ENCODE measurements around the gene SHLD1.

DNA sequence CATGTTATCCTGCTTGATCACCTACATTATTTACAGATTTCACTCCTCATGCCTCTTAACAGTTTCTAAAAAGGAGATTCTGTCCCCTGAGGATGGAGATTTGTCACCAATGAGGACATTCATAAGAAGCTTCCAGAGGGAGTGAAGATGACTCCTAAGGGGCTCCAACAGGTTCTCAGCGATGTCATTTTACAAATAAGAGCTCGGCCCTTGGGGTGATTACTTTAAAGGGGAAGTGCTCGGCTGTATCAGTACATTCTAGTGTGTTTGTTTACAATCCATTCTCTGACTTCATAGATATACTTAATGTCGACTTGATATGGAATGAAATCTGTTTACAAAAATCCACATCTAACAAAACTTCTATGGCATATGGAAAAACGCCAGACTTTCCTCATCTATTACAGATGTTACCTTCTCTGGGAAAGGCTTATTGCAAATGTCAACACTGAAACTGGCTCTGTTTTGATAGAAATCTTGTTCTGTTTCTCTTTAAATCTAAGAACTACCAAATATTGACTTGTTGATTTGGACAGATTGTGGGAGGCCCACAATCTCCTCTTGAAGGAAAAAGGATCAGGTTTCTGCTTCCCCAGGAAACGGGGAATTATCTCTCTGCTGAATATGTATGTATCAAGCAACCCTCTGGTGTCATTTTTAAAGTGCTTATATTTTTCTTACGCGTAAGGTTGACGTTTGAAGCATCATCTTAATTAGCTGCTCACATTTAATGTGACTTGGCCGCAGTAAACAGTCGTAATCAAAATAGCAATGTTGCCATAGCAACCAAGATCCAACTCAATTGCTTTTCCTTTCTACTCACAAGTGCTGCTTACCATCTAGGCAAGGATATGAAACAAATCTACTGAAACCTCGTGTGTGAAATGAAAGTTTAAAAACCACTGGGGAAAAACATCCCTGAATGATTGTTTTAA lies 95.7 kb downstream of the SHLD1 start:
- TF ChIP-seq TOX (CRISPR knock-in tag; IDR thresholded peaks at IDR 0.05; ENCODE audit: borderline replicate concordance) (no peak), ZNF70 (CRISPR knock-in tag; IDR thresholded peaks at IDR 0.05) (no peak), SNAI2 (CRISPR knock-in tag; IDR thresholded peaks at IDR 0.05) (no peak), ZFP3 (CRISPR knock-in tag; IDR thresholded peaks at IDR 0.05) (no peak), BACH2 (CRISPR knock-in tag; IDR thresholded peaks at IDR 0.05; ENCODE audit: borderline replicate concordance) (no peak), ZFP30 (CRISPR knock-in tag; IDR thresholded peaks at IDR 0.05) (no peak)
- TF ChIP-seq, protein P1, sequence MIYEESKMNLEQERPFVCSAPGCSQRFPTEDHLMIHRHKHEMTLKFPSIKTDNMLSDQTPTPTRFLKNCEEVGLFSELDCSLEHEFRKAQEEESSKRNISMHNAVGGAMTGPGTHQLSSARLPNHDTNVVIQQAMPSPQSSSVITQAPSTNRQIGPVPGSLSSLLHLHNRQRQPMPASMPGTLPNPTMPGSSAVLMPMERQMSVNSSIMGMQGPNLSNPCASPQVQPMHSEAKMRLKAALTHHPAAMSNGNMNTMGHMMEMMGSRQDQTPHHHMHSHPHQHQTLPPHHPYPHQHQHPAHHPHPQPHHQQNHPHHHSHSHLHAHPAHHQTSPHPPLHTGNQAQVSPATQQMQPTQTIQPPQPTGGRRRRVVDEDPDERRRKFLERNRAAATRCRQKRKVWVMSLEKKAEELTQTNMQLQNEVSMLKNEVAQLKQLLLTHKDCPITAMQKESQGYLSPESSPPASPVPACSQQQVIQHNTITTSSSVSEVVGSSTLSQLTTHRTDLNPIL (CRISPR knock-in tag; IDR thresholded peaks at IDR 0.05; ENCODE audit: low read depth): no peak
